Panc1 (cell line): ENCODE measurements around the gene SERHL2. TPM values are rescaled to one million over a fixed set of nuclear protein-coding genes. Genes with fewer than 3 reads are reported as not detected.
"Not testable (repeated sequence)": the region's sequence is repeated elsewhere in the genome, so short reads cannot be mapped to it uniquely, and the experiment has no call there.

Source experiments
- ATAC-seq: fragments of 200-7000 bp; cut with Tn5 transposase; 2 replicates; pipeline ENCODE4 v1.9.1; 2020; ENCODE audit warnings: mild to moderate bottlenecking, moderate library complexity
- BruUV-seq: library from RNA; stranded (reverse); fragments of 400-500 nt; replicated peaks from 2 replicates; lab custom pipeline; 2021; lab: Mats Ljungman, UMichigan
- CTCF ChIA-PET: fragments of 300-600 bp; sonication (Branson Sonifier 250); formaldehyde crosslinking; loops from one replicate; lab custom pipeline; 2022; ENCODE audit warnings: antibody characterized with exemption; lab: Charles Lee
- POLR2A ChIA-PET: fragments of 300-600 bp; sonication (Branson Sonifier 250); formaldehyde crosslinking; loops from one replicate; lab custom pipeline; 2022; ENCODE audit warnings: antibody characterized with exemption; lab: Charles Lee
- DNase-seq: peaks from one replicate; pipeline ENCODE4 v3.0.0-alpha.2; 2010; ENCODE audit warnings: low read depth, low spot score
- H3K27ac ChIP-seq: 2 replicates; pipeline ENCODE4 v1.5.1; 2011; ENCODE audit warnings: mild to moderate bottlenecking, low read length, inconsistent platforms
- H3K27me3 ChIP-seq: fragments of 200-500 bp; sonication (Bioruptor generic); 2 replicates; pipeline ENCODE4 v1.6.0; 2014; ENCODE audit warnings: low read length, inconsistent platforms; ENCODE audit not compliant: control insufficient read depth, insufficient read depth
- H3K36me3 ChIP-seq: fragments of 200-500 bp; sonication (Bioruptor generic); 2 replicates; pipeline ENCODE4 v1.5.1; 2014; ENCODE audit warnings: inconsistent platforms, mild to moderate bottlenecking, low read length, moderate library complexity; ENCODE audit not compliant: control insufficient read depth, insufficient read depth
- H3K4me1 ChIP-seq: 2 replicates; pipeline ENCODE4 v1.5.1; 2011; ENCODE audit warnings: inconsistent platforms, mild to moderate bottlenecking, low read length, moderate library complexity; ENCODE audit not compliant: control insufficient read depth, insufficient read depth
- H3K4me3 ChIP-seq, 2 experiments: 2 replicates each; pipeline ENCODE4 v1.5.1; 2011 to 2012; ENCODE audit warnings: low read depth in 2 of 2, low read length in 2 of 2, mild to moderate bottlenecking in 2 of 2, inconsistent platforms in 1 of 2, moderate library complexity in 1 of 2
- H3K9me3 ChIP-seq: fragments of 200-500 bp; sonication (Bioruptor generic); 2 replicates; pipeline ENCODE4 v1.5.1; 2014; ENCODE audit warnings: low read depth, mild to moderate bottlenecking, inconsistent platforms, low read length, moderate library complexity; ENCODE audit not compliant: control insufficient read depth, insufficient read depth
- POLR2AphosphoS5 ChIP-seq: IDR thresholded peaks from 2 replicates; pipeline ENCODE4 v1.6.1; 2012; ENCODE audit warnings: mild to moderate bottlenecking, low read depth, low read length, moderate library complexity
- SIN3A ChIP-seq: IDR thresholded peaks from 2 replicates; pipeline ENCODE4 v1.6.1; 2012; ENCODE audit warnings: low read depth, mild to moderate bottlenecking, low read length, moderate library complexity, borderline replicate concordance; ENCODE audit not compliant: insufficient read depth
- TCF7L2 ChIP-seq: IDR thresholded peaks from 2 replicates; pipeline ENCODE4 v1.6.1; 2011; ENCODE audit warnings: mild to moderate bottlenecking, low read depth, low read length, inconsistent platforms
- in situ Hi-C: cut with HindIII; loops from 2 replicates; pipeline ENCODE4 v1.10.0; 2016; ENCODE audit warnings: low sequenced_read_pairs, low pct_unique_long_range_greater_than_20kb
- intact Hi-C: fragments of 100-400 bp; cut with micrococcal nuclease; formaldehyde crosslinking; loops from one replicate; pipeline ENCODE4 v1.10.0; 2022; ENCODE audit not compliant: unreplicated experiment
- total RNA-seq: library from RNA; stranded (reverse); gene quantifications from one replicate; pipeline ENCODE4 v1.2.1, GENCODE V29; 2021; ENCODE audit not compliant: unreplicated experiment
- TF ChIP-seq, protein P1 (sequence below), 2 experiments: IDR thresholded peaks; 2 replicates each; pipeline ENCODE4 v1.6.1; 2011 to 2012; ENCODE audit warnings: low read depth in 2 of 2, control low read depth in 1 of 2, low read length in 1 of 2, mild to moderate bottlenecking in 1 of 2, moderate library complexity in 1 of 2; ENCODE audit not compliant: insufficient read depth in 1 of 2
- TF ChIP-seq, protein P2 (sequence below): fragments of 450-650 bp; IDR thresholded peaks from 2 replicates; pipeline ENCODE4 v1.5.1; 2017; ENCODE audit warnings: mild to moderate bottlenecking

Gene SERHL2
- total RNA-seq, 1 experiment from 2014 or later = 1.6 TPM

GRCh38 chr22:42615092-42615859, 61.5 kb downstream of the SERHL2 start:
- DNase-seq = peak; percentile 96
- BruUV-seq = TSS peak; percentile 100

DNA sequence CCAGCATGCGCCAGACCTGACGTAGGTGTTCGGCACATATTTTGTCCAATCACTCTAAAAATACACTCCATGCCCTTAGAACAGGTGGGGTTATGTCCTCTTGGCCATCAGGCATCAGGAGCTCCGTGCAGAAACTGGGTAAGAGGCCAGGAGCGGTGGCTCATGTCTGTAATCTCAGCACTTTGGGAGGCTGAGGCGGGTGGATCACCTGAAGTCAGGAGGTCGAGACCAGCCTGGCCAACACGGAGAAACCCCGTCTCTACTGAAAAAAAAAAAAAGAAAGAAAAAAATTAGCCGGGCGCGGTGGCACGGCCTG, 62.1 kb downstream of the SERHL2 start:
- H3K9me3 ChIP-seq, H3K27me3 ChIP-seq, H3K36me3 ChIP-seq, intact Hi-C loops, in situ Hi-C loops, DNase-seq, BruUV-seq, ATAC-seq: not testable (repeated sequence)
- Histone ChIP-seq H3K4me1 (peaks cover 26% of the 10 kb centered on the region), H3K4me3 (peak overlapping the region; percentile 18 to 45; a peak in 3 of 4 replicates), H3K27ac (peak overlapping the region; percentile 82)
- POLR2A ChIA-PET = interaction anchor here (0.6 to 0.7 kb wide), 3 partner anchors 16 to 42 kb away, joined by 3 to 4 read pairs (median 3); no protein-coding TSS in a partner anchor
- CTCF ChIA-PET = interaction anchor here (0.6 kb wide), 1 partner anchor 166 kb away, joined by 3 read pairs; no protein-coding TSS in a partner anchor

More at GRCh38 chr22:42615092-42615859, 61.5 kb downstream of the SERHL2 start:
- peak overlapping the region; percentile 85 to 88 for H3K4me3 ChIP-seq
- CTCF ChIA-PET = interaction anchor here (0.6 kb wide), 1 partner anchor 166 kb away, joined by 3 read pairs; no protein-coding TSS in a partner anchor
- POLR2A ChIA-PET = interaction anchor here (0.6 to 0.7 kb wide), 6 partner anchors 15 to 1326 kb away, joined by 3 to 7 read pairs (median 4); no protein-coding TSS in a partner anchor
- peak overlapping the region; percentile 99 for H3K27ac ChIP-seq
- ATAC-seq = peak; percentile 89
- peaks cover 28% of the 10 kb centered on the region for H3K4me1 ChIP-seq
- no peaks in the 10 kb centered on the region; the same call in 1 of the 2 replicates for H3K36me3 ChIP-seq
- H3K27me3 ChIP-seq = no peaks in the 10 kb centered on the region
- in situ Hi-C loops (no loop called here), intact Hi-C loops (no loop called here)
- H3K9me3 ChIP-seq = no peaks in the 10 kb centered on the region
- peak; percentile 100 for TF ChIP-seq POLR2AphosphoS5
- TF ChIP-seq, protein P1, sequence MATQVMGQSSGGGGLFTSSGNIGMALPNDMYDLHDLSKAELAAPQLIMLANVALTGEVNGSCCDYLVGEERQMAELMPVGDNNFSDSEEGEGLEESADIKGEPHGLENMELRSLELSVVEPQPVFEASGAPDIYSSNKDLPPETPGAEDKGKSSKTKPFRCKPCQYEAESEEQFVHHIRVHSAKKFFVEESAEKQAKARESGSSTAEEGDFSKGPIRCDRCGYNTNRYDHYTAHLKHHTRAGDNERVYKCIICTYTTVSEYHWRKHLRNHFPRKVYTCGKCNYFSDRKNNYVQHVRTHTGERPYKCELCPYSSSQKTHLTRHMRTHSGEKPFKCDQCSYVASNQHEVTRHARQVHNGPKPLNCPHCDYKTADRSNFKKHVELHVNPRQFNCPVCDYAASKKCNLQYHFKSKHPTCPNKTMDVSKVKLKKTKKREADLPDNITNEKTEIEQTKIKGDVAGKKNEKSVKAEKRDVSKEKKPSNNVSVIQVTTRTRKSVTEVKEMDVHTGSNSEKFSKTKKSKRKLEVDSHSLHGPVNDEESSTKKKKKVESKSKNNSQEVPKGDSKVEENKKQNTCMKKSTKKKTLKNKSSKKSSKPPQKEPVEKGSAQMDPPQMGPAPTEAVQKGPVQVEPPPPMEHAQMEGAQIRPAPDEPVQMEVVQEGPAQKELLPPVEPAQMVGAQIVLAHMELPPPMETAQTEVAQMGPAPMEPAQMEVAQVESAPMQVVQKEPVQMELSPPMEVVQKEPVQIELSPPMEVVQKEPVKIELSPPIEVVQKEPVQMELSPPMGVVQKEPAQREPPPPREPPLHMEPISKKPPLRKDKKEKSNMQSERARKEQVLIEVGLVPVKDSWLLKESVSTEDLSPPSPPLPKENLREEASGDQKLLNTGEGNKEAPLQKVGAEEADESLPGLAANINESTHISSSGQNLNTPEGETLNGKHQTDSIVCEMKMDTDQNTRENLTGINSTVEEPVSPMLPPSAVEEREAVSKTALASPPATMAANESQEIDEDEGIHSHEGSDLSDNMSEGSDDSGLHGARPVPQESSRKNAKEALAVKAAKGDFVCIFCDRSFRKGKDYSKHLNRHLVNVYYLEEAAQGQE (IDR thresholded peaks at IDR 0.05; ENCODE audit: insufficient read depth in 1 of 2, low read depth in 2 of 2, low read length in 1 of 2) = 0 out of 4 replicates have a peak, but pooled peaks of 1 of the 2 experiments have one; percentile 18
- peak; percentile 100 for TF ChIP-seq SIN3A
- TF ChIP-seq TCF7L2 = no peak; the same call in 1 of the 2 replicates

- H3K9me3 ChIP-seq = no peaks in the 10 kb centered on the region
- no peaks in the 10 kb centered on the region for H3K27me3 ChIP-seq
- TF ChIP-seq, protein P2, sequence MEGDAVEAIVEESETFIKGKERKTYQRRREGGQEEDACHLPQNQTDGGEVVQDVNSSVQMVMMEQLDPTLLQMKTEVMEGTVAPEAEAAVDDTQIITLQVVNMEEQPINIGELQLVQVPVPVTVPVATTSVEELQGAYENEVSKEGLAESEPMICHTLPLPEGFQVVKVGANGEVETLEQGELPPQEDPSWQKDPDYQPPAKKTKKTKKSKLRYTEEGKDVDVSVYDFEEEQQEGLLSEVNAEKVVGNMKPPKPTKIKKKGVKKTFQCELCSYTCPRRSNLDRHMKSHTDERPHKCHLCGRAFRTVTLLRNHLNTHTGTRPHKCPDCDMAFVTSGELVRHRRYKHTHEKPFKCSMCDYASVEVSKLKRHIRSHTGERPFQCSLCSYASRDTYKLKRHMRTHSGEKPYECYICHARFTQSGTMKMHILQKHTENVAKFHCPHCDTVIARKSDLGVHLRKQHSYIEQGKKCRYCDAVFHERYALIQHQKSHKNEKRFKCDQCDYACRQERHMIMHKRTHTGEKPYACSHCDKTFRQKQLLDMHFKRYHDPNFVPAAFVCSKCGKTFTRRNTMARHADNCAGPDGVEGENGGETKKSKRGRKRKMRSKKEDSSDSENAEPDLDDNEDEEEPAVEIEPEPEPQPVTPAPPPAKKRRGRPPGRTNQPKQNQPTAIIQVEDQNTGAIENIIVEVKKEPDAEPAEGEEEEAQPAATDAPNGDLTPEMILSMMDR = no peak
- peak; percentile 36; the same call in 1 of the 2 replicates for TF ChIP-seq POLR2AphosphoS5
- H3K36me3 ChIP-seq = no peaks in the 10 kb centered on the region; the same call in 1 of the 2 replicates
- ATAC-seq (no peak), DNase-seq (no peak)
- no peak overlapping the region for H3K4me3 ChIP-seq
- CTCF ChIA-PET = no interaction called here
- H3K4me1 ChIP-seq = peaks cover 17% of the 10 kb centered on the region
- no TSS peak for BruUV-seq
- in situ Hi-C loops = no loop called here
- peak overlapping the region; percentile 29; the same call in 1 of the 2 replicates for H3K27ac ChIP-seq
- POLR2A ChIA-PET = no interaction called here
- intact Hi-C loops = no loop called here
These were observed 63.6 kb downstream of the SERHL2 start for GRCh38 chr22:42617155-42617983.
